LNCAP (cell line): Measurements from ENCODE around the gene USP47.

Source experiments
- TF ChIP-seq, protein P1 (sequence below): fragments of 450-650 bp; IDR thresholded peaks from 2 replicates; pipeline ENCODE4 v1.5.1; 2017; ENCODE audit warnings: mild to moderate bottlenecking

USP47 gene

GRCh38 chr11:11841116-11841722, 553 bp upstream of the USP47 start:
- TF ChIP-seq, protein P1, sequence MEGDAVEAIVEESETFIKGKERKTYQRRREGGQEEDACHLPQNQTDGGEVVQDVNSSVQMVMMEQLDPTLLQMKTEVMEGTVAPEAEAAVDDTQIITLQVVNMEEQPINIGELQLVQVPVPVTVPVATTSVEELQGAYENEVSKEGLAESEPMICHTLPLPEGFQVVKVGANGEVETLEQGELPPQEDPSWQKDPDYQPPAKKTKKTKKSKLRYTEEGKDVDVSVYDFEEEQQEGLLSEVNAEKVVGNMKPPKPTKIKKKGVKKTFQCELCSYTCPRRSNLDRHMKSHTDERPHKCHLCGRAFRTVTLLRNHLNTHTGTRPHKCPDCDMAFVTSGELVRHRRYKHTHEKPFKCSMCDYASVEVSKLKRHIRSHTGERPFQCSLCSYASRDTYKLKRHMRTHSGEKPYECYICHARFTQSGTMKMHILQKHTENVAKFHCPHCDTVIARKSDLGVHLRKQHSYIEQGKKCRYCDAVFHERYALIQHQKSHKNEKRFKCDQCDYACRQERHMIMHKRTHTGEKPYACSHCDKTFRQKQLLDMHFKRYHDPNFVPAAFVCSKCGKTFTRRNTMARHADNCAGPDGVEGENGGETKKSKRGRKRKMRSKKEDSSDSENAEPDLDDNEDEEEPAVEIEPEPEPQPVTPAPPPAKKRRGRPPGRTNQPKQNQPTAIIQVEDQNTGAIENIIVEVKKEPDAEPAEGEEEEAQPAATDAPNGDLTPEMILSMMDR, result 0 out of 2 replicates have a peak, but pooled peaks have one; percentile 51

- TF ChIP-seq, protein P1, result no peak
Observed at GRCh38 chr11:11842421-11843008, 743 bp downstream of the USP47 start.

DNA sequence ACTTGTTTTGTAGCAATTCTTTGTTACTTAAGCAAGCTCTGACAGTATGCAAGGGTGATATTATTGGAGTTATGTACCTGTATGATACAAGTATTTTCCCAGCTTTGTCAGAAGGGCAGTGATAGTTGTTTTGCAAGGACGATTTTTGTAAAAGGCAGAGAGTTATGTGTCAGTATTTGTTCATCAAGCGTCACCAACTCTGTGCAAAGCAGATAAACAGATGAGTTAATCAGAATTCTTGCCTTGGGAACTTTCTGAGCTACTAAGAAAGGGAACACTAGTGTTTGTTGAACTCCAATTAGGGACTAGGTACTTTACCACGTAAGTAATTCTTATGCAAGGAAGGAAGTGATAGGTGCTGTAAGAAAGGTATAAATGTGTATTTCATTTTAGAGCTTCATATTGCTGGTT, 1.4 kb downstream of the USP47 start:
- TF ChIP-seq, protein P1, result no peak

DNA sequence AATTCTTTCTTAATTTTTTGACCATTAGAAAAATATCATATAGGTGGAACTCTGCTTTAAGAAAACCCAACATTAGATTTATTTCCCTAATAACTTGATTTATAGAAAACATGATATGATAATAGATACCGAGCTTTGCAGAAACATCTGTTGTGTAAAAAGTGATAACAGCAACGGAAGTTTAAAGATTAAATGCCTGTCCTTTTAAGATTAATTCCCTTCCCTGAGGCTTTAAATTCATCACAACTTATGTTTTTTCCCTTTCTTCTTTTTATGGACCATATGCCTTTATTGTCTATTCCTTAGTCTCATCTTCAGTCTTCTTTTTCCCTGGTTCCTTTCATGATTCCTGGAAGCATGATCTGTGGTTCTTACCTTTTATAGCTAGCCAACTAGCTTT, 1.9 kb downstream of the USP47 start:
- TF ChIP-seq, protein P1, result no peak

- TF ChIP-seq, protein P1, result no peak
Observed at GRCh38 chr11:11844272-11844671, 2.5 kb downstream of the USP47 start.

GRCh38 chr11:11845071-11845470, 3.3 kb downstream of the USP47 start:
- TF ChIP-seq, protein P1, result no peak

DNA sequence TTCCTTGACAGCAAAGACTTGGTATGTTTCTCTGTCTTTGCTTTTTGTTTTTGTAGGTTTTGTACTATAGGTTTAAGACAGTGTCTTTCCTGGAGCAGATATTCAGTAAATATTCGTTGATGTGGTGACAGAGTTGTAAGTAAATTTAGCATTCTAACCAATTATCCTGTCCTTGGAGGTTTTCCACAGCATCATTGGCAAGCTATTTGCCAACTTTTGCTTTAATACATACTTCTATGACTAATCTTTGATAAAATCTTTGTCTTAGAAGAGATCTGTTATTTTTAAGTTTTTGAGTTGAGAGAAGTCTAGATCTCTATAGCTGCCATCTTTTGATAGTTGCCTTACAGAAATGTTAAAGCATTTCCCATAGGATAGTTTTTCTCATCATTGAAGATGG, 3.8 kb downstream of the USP47 start:
- TF ChIP-seq, protein P1, result no peak
